Activated naive CD4-positive, alpha-beta T cell treated with anti-CD3 and anti-CD28 coated beads, Interleukin-2, amount 50 U/mL, for 24 hours (primary cell): ENCODE results near the gene GPR173.

Experiments
- H3K27ac Mint-ChIP-seq: one replicate; pipeline ENCODE4 v1.8.0; 2021; ENCODE audit warnings: mild to moderate bottlenecking, mixed read lengths
- H3K27me3 Mint-ChIP-seq: one replicate; pipeline ENCODE4 v1.8.0; 2021; ENCODE audit warnings: mixed read lengths
- H3K36me3 Mint-ChIP-seq: one replicate; pipeline ENCODE4 v1.8.0; 2021; ENCODE audit warnings: mixed read lengths
- H3K4me1 Mint-ChIP-seq: one replicate; pipeline ENCODE4 v1.8.0; 2021; ENCODE audit warnings: mixed read lengths
- H3K4me3 Mint-ChIP-seq: one replicate; pipeline ENCODE4 v1.8.0; 2021; ENCODE audit warnings: mild to moderate bottlenecking, mixed read lengths
- H3K9me3 Mint-ChIP-seq: one replicate; pipeline ENCODE4 v1.8.0; 2021; ENCODE audit warnings: mixed read lengths

Gene GPR173, protein sequence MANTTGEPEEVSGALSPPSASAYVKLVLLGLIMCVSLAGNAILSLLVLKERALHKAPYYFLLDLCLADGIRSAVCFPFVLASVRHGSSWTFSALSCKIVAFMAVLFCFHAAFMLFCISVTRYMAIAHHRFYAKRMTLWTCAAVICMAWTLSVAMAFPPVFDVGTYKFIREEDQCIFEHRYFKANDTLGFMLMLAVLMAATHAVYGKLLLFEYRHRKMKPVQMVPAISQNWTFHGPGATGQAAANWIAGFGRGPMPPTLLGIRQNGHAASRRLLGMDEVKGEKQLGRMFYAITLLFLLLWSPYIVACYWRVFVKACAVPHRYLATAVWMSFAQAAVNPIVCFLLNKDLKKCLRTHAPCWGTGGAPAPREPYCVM

DNA sequence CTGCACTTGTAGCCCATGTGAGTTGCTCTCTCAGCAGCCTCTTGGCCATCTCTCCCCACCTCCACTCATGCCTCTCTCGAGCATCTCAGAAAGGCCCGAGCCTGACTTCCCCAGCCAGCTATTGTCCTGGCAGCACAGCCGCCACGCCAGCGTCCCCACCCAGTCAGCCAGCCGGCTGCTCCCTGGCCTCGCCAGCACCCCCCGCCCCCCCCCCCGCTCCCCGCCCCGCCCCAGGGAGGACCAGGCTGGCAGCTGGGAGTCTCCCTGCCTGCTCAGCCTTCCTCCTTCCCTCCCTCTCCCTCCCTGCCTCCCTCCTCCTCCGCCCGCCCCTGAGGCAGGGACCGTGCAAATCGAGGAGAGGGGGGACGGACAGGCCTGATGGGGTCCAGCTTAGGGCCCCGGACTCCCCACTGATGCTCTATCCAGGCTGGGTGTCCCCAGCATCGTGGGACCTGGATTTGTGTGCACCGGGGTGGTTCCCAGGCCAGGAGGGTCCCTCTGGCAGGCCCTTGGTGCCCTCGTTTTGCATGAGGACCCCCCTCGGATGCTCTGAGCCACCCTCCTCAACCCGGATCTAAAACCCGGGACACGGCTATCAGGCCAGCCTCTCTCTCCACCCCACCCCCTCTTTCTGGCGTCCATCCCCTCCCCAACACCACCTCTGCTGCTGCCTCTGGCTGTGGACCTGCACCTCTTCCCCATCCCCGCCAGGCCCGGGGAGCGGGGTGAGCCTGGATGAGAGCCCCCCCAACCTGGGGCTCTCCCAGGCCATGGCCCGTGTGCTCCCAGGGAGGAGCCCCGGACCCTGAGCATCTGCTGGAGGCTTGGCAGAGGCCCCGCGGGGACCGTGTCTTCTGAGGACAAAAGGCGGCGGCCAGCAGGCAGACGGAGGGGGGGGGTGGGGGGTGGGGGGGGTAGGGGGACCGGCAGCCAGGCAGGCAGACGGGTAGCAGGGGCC, at the start of gene GPR173:
TSS of gene GPR173 (plus strand) at position 621 of the 958 bp plus-strand sequence. CDS start 27,833 bp downstream, outside the sequence.
- no peak within 1 kb of the TSS for H3K27ac Mint-ChIP-seq
- no peaks in the 10 kb centered on the region for H3K4me1 Mint-ChIP-seq
- no peak within 1 kb of the TSS for H3K4me3 Mint-ChIP-seq
- no peaks in the 10 kb centered on the region for H3K9me3 Mint-ChIP-seq
- peaks cover 5% of the 10 kb centered on the region for H3K27me3 Mint-ChIP-seq
- H3K36me3 Mint-ChIP-seq, result no peaks in the 10 kb centered on the region

DNA sequence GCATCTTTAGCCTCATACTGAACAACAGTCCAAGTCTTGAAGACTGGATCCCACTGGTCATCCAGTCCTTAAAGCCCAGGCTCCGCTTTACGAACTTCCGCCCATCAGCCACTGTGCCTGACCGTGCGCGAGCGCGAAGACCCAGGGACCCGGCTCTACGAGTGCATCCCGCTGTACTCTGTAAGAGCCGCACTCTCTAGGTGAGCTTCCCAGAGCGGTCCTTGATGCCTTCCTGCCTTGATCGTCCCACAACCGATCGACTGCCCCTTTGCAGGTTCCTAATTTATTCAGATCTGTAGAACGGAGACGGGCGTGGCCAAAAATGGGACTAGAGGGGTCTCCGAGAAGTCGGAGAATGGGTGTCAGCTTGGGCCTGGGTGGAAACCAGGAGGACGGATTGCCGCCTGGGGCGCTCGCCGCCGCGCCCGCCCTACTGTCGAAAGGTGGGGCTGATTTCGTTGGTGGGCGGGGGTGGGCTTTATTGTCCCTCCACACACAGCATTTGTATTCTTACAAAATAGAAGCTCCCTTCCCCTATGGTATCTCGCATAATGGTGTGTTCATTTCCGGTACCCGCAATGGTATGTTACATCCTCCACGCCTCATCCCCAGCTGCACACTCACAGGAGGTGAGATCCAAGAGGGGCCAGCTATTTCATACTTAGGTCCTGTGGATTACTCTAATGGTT, 48.0 kb upstream of the GPR173 start:
- Mint-ChIP-seq H3K9me3 (no peaks in the 10 kb centered on the region), H3K27ac (no peak overlapping the region), H3K4me3 (peak overlapping the region; percentile 57), H3K27me3 (peaks cover 2% of the 10 kb centered on the region), H3K4me1 (peaks cover 8% of the 10 kb centered on the region), H3K36me3 (no peaks in the 10 kb centered on the region)

DNA sequence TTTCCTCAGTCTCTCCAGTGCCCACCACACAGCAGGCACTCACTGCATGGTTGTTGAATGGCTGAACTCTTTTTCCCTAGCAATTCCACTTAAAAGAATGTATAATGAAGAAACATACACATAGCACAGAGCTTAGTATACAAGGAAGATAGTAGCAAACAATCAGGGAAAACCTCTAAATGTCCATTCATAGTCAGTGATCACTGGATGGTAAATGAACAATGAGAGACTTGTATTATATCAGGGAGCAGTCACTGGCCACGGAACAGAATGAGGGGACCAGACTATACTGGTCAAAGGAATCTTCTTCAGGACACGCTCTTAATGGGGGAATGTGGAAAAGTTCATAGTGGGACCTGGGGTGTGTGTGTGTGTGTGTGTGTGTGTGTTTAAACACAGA, 46.6 kb upstream of the GPR173 start:
- no peaks in the 10 kb centered on the region for H3K9me3 Mint-ChIP-seq
- no peaks in the 10 kb centered on the region for H3K36me3 Mint-ChIP-seq
- no peaks in the 10 kb centered on the region for H3K4me1 Mint-ChIP-seq
- no peak overlapping the region for H3K27ac Mint-ChIP-seq
- no peak overlapping the region for H3K4me3 Mint-ChIP-seq
- H3K27me3 Mint-ChIP-seq, result peaks cover 2% of the 10 kb centered on the region

DNA sequence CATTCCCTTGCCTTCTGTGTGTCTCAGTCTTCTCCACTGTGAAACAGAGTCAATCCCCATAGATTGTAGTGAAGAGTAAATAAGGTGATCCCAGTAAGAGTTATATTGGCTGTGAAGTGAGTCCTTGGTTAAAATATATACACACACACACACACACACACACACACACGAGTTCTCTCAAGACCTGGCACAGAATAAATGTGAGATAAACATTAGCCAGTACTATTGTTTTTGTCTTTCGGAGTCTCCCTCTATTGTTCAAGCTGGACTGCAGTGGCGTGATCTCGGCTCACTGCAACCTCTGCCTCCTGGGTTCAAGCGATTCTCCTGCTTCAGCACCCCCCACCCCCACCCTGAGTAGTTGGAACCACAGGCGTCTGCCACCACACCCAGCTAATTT, 45.5 kb upstream of the GPR173 start:
- H3K36me3 Mint-ChIP-seq, result peaks cover 2% of the 10 kb centered on the region

DNA sequence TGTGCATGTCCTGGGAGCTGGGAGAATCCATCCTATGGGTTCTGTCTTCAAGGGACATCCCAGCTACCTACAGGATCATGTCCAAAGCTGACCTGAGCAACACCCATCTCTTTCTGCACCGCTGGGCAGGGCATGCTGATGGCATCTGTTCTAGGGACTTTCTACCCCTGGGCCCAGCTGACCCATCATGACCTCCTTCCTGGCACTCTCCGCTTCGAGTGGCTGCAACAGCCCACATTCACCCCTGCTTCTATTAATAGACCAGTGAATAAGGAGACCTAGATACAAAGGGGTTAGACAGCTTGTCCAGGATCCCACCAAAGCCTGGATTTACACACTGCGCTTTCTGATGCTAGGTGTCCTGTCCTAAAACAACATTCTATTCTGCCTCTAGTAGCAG, 44.6 kb upstream of the GPR173 start:
- Mint-ChIP-seq H3K36me3 (peaks cover 2% of the 10 kb centered on the region), H3K27me3 (peaks cover 2% of the 10 kb centered on the region), H3K9me3 (no peaks in the 10 kb centered on the region), H3K4me3 (no peak overlapping the region), H3K27ac (no peak overlapping the region), H3K4me1 (no peaks in the 10 kb centered on the region)

More for the DNA sequence above, 45.5 kb upstream of the GPR173 start:
- no peak overlapping the region for H3K4me3 Mint-ChIP-seq
- no peaks in the 10 kb centered on the region for H3K9me3 Mint-ChIP-seq
- H3K4me1 Mint-ChIP-seq, result no peaks in the 10 kb centered on the region
- H3K27ac Mint-ChIP-seq, result no peak overlapping the region
- H3K27me3 Mint-ChIP-seq, result peaks cover 2% of the 10 kb centered on the region

DNA sequence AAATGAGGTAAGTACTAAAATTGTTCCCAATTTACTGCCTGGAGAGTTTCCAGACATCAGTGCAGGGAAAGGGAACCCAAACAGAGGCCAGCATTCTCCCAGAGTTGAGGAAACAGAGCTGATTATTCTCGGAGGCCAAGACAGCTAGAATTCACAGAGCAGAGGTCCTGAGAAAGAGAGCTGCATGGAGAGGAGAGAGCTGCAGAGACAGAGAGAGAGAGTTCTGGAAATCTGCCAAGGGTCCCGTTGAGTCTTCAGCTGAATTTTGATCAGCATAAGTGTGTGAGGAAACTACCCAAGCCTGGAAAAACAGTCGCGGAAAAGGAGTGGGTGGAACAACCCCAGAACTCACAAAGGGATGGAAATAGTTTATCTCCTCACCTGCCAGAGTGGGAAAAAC, 43.8 kb upstream of the GPR173 start:
- Mint-ChIP-seq H3K36me3 (peaks cover 2% of the 10 kb centered on the region), H3K27ac (no peak overlapping the region), H3K4me1 (no peaks in the 10 kb centered on the region), H3K4me3 (no peak overlapping the region), H3K27me3 (peaks cover 2% of the 10 kb centered on the region), H3K9me3 (no peaks in the 10 kb centered on the region)

DNA sequence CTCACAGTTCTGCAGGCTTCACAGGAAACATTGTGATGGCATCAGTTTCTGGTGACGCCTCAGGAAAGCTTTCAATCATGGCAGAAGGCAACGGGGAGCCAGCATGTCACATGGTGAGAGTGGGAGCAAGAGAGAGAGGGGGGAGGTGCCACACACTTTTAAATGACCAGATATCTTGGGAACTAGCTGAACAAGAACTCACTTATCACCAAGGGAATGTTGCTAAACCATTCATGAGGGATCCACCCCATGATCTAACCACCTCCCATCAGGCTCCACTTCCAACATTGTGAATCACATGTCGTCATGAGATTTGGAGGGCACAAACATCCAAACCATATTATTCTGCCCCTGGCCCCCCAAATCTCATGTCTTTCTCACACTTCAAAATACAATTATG, 43.3 kb upstream of the GPR173 start:
- peaks cover 2% of the 10 kb centered on the region for H3K27me3 Mint-ChIP-seq
- H3K4me3 Mint-ChIP-seq, result no peak overlapping the region
- peaks cover 2% of the 10 kb centered on the region for H3K36me3 Mint-ChIP-seq
- H3K27ac Mint-ChIP-seq, result no peak overlapping the region
- H3K9me3 Mint-ChIP-seq, result no peaks in the 10 kb centered on the region
- H3K4me1 Mint-ChIP-seq, result no peaks in the 10 kb centered on the region

DNA sequence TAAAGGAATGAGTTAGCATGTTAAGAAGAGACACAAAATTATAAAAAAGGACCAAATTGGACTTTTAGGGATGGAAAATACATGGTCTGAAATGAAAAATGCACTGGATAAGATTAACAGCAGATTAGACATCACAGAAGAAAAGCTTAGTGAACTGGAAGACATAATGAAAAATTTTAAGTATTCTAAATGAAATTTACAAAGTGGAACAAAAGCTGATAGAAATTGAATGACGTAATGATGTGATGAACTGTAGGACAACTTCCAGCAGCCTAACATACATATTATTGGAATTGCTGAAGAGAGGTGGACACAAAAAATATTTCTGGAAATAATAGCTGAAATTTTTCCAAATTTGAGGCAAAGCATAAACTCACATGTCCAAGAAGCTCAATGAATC, 39.6 kb upstream of the GPR173 start:
- H3K27me3 Mint-ChIP-seq, result no peaks in the 10 kb centered on the region
- no peak overlapping the region for H3K27ac Mint-ChIP-seq
- H3K4me3 Mint-ChIP-seq, result no peak overlapping the region
- no peaks in the 10 kb centered on the region for H3K9me3 Mint-ChIP-seq
- H3K36me3 Mint-ChIP-seq, result peaks cover 2% of the 10 kb centered on the region
- H3K4me1 Mint-ChIP-seq, result no peaks in the 10 kb centered on the region

DNA sequence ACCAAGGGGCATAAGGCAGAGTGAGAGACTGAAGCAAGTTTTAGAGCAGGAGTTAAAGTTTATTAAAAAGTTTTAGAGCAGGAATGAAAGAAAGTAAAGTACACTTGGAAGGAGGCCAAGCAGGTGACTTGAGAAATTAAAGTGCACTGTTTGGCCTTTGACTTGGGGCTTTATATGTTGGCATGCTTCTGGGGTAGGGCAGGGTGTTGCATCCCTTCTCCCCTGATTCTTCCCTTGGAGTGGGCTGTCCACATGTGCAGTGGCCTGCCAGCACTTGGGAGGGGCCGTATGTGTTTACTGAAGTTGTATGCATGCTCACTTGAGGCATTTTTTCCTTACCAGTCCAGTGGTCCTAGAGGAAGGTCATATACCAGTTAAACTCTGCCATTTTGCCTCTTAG, 35.3 kb upstream of the GPR173 start:
- Mint-ChIP-seq H3K27ac (no peak overlapping the region), H3K36me3 (no peaks in the 10 kb centered on the region), H3K4me3 (no peak overlapping the region), H3K4me1 (no peaks in the 10 kb centered on the region), H3K27me3 (peaks cover 1% of the 10 kb centered on the region), H3K9me3 (no peaks in the 10 kb centered on the region)

DNA sequence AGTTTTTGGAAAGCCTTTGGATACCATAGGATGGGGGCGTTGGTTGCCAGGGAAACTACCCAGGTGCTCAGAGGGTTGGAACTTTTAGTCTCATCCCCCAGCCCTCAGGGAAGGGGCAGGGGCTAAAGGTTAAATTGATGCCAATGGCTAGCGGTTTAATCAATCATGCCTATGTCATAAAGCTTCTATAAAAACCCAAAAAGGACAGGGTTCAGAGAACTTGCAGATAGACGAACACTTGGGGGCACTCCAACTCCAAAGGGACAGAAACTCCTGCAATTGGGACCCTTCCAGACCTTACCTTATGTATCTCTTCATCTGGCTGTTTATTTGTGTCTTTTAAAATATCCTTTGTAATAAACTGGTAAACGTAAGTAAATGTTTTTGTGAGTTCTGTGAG, 30.0 kb upstream of the GPR173 start:
- Mint-ChIP-seq H3K27me3 (peaks cover 1% of the 10 kb centered on the region), H3K4me1 (no peaks in the 10 kb centered on the region), H3K4me3 (no peak overlapping the region), H3K9me3 (no peaks in the 10 kb centered on the region), H3K27ac (no peak overlapping the region), H3K36me3 (no peaks in the 10 kb centered on the region)

DNA sequence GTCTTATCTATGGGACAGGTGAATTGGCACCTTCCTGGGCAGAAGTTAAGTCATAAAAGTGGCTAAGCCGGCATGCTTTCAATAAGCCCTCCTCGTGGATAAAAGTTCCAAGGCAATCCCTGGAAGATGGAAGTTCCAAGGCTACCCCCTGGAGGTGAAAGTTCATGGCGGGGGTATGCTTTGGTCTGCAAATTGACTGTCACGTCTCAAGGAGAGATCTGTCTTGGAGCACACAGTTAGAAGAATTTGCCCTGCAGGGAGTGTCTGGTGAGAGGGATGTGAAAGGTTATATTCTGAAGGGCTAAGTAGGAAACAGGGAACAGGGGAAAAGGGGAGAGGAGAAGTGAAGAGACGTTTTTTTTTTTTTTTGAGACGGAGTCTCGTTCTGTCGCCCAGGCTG, 26.2 kb upstream of the GPR173 start:
- H3K27ac Mint-ChIP-seq, result no peak overlapping the region
- H3K36me3 Mint-ChIP-seq, result no peaks in the 10 kb centered on the region
- no peaks in the 10 kb centered on the region for H3K9me3 Mint-ChIP-seq
- no peak overlapping the region for H3K4me3 Mint-ChIP-seq
- no peaks in the 10 kb centered on the region for H3K27me3 Mint-ChIP-seq
- H3K4me1 Mint-ChIP-seq, result no peaks in the 10 kb centered on the region

DNA sequence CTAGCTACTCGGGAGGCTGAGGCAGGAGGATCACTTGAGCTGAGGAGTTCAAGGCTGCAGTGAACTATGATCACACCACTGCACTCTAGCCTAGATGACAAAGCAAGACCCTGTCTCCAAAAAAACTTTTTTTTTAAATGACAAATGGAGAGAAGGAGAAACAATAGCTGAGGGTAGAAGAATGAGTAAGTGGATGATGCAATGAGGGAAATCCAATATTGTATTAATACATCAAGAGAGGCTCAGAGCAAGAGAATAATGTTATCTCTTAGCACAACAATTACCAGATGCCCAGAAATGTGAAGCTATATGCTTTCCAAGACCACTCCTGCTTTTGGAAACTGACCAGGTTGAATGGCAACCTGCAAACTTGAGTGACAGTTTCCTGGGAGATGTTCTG, 19.9 kb upstream of the GPR173 start:
- H3K9me3 Mint-ChIP-seq, result no peaks in the 10 kb centered on the region
- H3K4me1 Mint-ChIP-seq, result no peaks in the 10 kb centered on the region
- no peaks in the 10 kb centered on the region for H3K36me3 Mint-ChIP-seq
- no peaks in the 10 kb centered on the region for H3K27me3 Mint-ChIP-seq
- H3K27ac Mint-ChIP-seq, result no peak overlapping the region
- no peak overlapping the region for H3K4me3 Mint-ChIP-seq

DNA sequence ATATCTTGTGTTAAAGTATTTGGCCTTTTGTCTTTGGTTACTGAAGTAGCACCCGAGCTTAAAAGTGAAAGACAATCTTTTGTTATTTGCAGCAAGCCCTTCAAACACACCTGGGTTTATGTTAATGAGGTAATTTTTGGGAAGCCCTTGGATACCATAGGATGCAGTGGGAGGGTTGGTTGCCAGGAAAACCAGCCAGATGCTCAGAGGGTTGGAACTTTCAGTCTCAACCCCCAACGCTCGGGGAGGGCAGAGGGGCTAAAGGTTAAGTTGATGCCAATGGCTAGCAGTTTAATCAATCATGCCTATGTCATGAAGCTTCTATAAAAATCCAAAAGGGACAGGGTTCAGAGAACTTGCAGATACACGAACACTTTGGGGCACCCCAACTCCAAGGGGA, 17.2 kb upstream of the GPR173 start:
- no peaks in the 10 kb centered on the region for H3K4me1 Mint-ChIP-seq
- H3K36me3 Mint-ChIP-seq, result no peaks in the 10 kb centered on the region
- H3K4me3 Mint-ChIP-seq, result no peak overlapping the region
- peaks cover 1% of the 10 kb centered on the region for H3K27me3 Mint-ChIP-seq
- no peaks in the 10 kb centered on the region for H3K9me3 Mint-ChIP-seq
- no peak overlapping the region for H3K27ac Mint-ChIP-seq

DNA sequence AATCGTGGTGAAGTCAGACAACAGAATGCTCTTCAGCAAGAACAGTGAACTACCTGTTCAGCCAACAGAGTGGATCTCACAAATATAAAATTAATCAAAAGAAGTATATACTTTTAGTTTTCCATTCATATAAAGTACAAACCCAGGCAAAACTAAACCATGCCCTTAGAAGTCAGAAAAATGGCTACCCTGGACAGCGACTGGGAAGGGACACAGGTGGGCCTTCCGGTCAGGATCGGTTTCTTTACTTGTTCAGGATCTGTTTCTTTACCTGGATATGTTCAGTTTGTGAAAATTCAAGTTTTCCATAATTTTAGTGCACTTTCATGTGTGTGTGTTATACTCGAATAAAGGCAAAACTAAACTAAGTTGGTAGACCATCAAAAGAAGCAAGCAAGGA, 12.4 kb upstream of the GPR173 start:
- H3K9me3 Mint-ChIP-seq, result no peaks in the 10 kb centered on the region
- H3K27ac Mint-ChIP-seq, result no peak overlapping the region
- H3K36me3 Mint-ChIP-seq, result no peaks in the 10 kb centered on the region
- peaks cover 2% of the 10 kb centered on the region for H3K27me3 Mint-ChIP-seq
- no peak overlapping the region for H3K4me3 Mint-ChIP-seq
- no peaks in the 10 kb centered on the region for H3K4me1 Mint-ChIP-seq

DNA sequence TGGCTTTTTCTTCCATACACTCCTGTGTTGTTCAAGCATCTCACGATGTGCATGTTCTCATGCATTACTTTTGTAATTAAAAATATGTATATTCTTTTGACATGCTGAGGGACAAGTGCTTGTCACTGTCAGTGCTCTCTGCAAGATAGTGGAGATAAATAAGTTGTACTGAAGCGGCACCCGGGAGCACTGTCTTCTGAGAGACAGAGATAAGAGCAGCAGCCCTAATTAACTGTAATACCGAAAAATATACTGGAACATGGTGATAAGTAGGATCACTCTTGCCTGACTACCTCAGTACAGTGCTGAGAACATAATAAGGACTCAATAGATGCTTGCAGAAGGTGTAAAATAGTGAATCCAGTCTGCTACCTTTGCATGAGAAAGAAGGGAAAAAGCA, 9.4 kb upstream of the GPR173 start:
- Mint-ChIP-seq H3K27ac (no peak overlapping the region), H3K36me3 (no peaks in the 10 kb centered on the region), H3K9me3 (no peaks in the 10 kb centered on the region), H3K27me3 (peaks cover 2% of the 10 kb centered on the region), H3K4me1 (no peaks in the 10 kb centered on the region), H3K4me3 (no peak overlapping the region)

DNA sequence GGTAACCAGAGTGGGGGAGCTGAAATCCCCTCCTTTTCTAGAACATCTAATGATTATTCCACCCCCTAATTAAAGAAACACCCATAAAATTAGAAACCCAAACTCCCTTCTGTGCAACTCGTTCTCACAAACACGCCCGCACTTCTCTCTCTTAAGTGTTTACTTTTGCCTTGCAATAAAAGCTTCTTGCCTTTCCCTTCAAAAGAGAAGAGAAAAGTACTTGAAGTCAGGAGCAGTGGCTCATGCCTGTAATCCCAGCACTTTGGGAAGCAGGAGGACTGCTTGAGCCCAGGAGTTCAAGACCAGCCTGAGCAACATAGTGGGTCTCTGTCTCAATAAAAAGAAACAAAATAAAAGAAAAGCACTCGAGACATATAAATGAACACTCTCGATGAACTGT, 3.6 kb upstream of the GPR173 start:
- no peaks in the 10 kb centered on the region for H3K36me3 Mint-ChIP-seq
- H3K4me3 Mint-ChIP-seq, result no peak overlapping the region
- peaks cover 2% of the 10 kb centered on the region for H3K27me3 Mint-ChIP-seq
- no peak overlapping the region for H3K27ac Mint-ChIP-seq
- H3K9me3 Mint-ChIP-seq, result no peaks in the 10 kb centered on the region
- no peaks in the 10 kb centered on the region for H3K4me1 Mint-ChIP-seq
